AG09319 (cell line): ENCODE results near the gene CMTM4.
"Not testable (repeated sequence)": the region's sequence is repeated elsewhere in the genome, so short reads cannot be mapped to it uniquely, and the experiment has no call there.

Source experiments
- DNase-seq: peaks from one replicate; pipeline ENCODE4 v3.0.0-alpha.2; 2010; ENCODE audit warnings: low read depth; ENCODE audit errors: extremely low read depth
- CTCF ChIP-seq: IDR thresholded peaks from 2 replicates; pipeline ENCODE4 v1.5.1; 2011; ENCODE audit warnings: low read depth, mild to moderate bottlenecking, inconsistent platforms, low read length, moderate library complexity

CMTM4 gene

GRCh38 chr16:66574531-66574930 lies 122.0 kb downstream of the CMTM4 start:
- no peak for DNase-seq
- TF ChIP-seq CTCF = no peak

GRCh38 chr16:66574081-66574480 lies 122.5 kb downstream of the CMTM4 start:
- no peak for DNase-seq
- TF ChIP-seq CTCF = no peak

GRCh38 chr16:66572356-66572755 lies 124.2 kb downstream of the CMTM4 start:
- no peak for TF ChIP-seq CTCF

GRCh38 chr16:66569827-66570405 lies 126.6 kb downstream of the CMTM4 start:
- TF ChIP-seq CTCF = no peak
- no peak for DNase-seq

More at GRCh38 chr16:66572356-66572755, 124.2 kb downstream of the CMTM4 start:
- no peak for DNase-seq

GRCh38 chr16:66569131-66569530 lies 127.4 kb downstream of the CMTM4 start:
- no peak for DNase-seq
- no peak for TF ChIP-seq CTCF

- no peak for DNase-seq
- no peak for TF ChIP-seq CTCF
Measured at GRCh38 chr16:66568355-66568754, 128.2 kb downstream of the CMTM4 start.

- DNase-seq = not testable (repeated sequence)
Measured at GRCh38 chr16:66567270-66567669, 129.3 kb downstream of the CMTM4 start.

- DNase-seq = no peak
- TF ChIP-seq CTCF = no peak
Measured at GRCh38 chr16:66566051-66566901, 130.3 kb downstream of the CMTM4 start, which contains the start of gene CMTM1. CMTM1 (plus strand) TSS chr16:66566439; CDS start chr16:66566514, 75 bp downstream.
